Adrenal gland (tissue), 5 donors: ENCODE measurements around the gene DOCK6.

Experiments used
- CTCF ChIP-seq, 6 experiments: fragments of 450-650 bp in 4 of 6; fragments of 200-600 bp in 2 of 6; sonication (generic) in 1 of 6; IDR thresholded peaks; 1 replicate in 5 of 6; 2 replicates in 1 of 6; pipeline versions ENCODE4 v1.5.1 to v1.8.0; 2016 to 2021; ENCODE audit warnings: antibody characterized with exemption in 6 of 6, mild to moderate bottlenecking in 2 of 6, moderate library complexity in 1 of 6
- POLR2A ChIP-seq, 2 donors: fragments of 450-650 bp; IDR thresholded peaks; one replicate each; pipeline ENCODE4 v1.6.1; 2017; ENCODE audit warnings: antibody characterized with exemption in 2 of 2, mild to moderate bottlenecking in 2 of 2, moderate library complexity in 1 of 2
- donor health status: DM: no; HTN: no; CAD: no.

- TF ChIP-seq CTCF (IDR thresholded peaks at IDR 0.05) (no peak), POLR2A (IDR thresholded peaks at IDR 0.05) (no peak)
Measured at GRCh38 chr19:11291991-11292390, 29.7 kb upstream of the DOCK6 start.
